ENCODE results near the gene IL16.

- no peak for TF ChIP-seq CTCF (conservative IDR thresholded peaks at IDR 0.05; ENCODE audit: low read length)
- TF ChIP-seq EZH2phosphoT487 (IDR thresholded peaks at IDR 0.05; ENCODE audit: borderline replicate concordance, low read depth, low read length) = no peak
Measured at GRCh38 chr15:81223346-81223971, 26.8 kb downstream of the IL16 start.

Data from OCI-LY7 (cell line).